Activated B cell treated with CpG ODN at 0.5 μM for 24 hours (primary cell): ENCODE data around the gene TRAF1. TPM values are rescaled to one million over a fixed set of nuclear protein-coding genes. Genes with fewer than 3 reads are reported as not detected.

Experiments used
- ATAC-seq: fragments of 200-7000 bp; cut with Tn5 transposase; one replicate; pipeline ENCODE4 v1.10.0; 2021; ENCODE audit warnings: low read depth, mild to moderate bottlenecking, moderate library complexity
- CTCF ChIA-PET: fragments of 350-600 bp; sonication (Branson Sonifier 250); formaldehyde crosslinking; loops from one replicate; lab custom pipeline; 2021; ENCODE audit warnings: antibody characterized with exemption; lab: Charles Lee
- POLR2A ChIA-PET: fragments of 350-600 bp; sonication (Branson Sonifier 250); formaldehyde crosslinking; loops from one replicate; lab custom pipeline; 2021; ENCODE audit warnings: antibody characterized with exemption; lab: Charles Lee
- DNase-seq: peaks from one replicate; pipeline ENCODE4 v3.0.0; 2022
- H3K27ac Mint-ChIP-seq: one replicate; pipeline ENCODE4 v1.8.0; 2020; ENCODE audit warnings: mixed read lengths
- H3K27me3 Mint-ChIP-seq: one replicate; pipeline ENCODE4 v1.8.0; 2021; ENCODE audit warnings: mixed read lengths
- H3K36me3 Mint-ChIP-seq: one replicate; pipeline ENCODE4 v1.8.0; 2021; ENCODE audit warnings: low read depth, mixed read lengths
- H3K4me1 Mint-ChIP-seq: one replicate; pipeline ENCODE4 v1.8.0; 2021; ENCODE audit warnings: mixed read lengths
- H3K4me3 Mint-ChIP-seq: one replicate; pipeline ENCODE4 v1.8.0; 2020; ENCODE audit warnings: mild to moderate bottlenecking, mixed read lengths
- H3K9me3 Mint-ChIP-seq: one replicate; pipeline ENCODE4 v1.8.0; 2020; ENCODE audit warnings: mixed read lengths
- CTCF ChIP-seq: fragments of 200-600 bp; IDR thresholded peaks from one replicate; pipeline ENCODE4 v1.8.0; 2022; ENCODE audit warnings: antibody characterized with exemption, mild to moderate bottlenecking
- intact Hi-C: fragments of 100-400 bp; cut with micrococcal nuclease; formaldehyde crosslinking; loops from one replicate; pipeline ENCODE4 v1.15.1; 2024
- total RNA-seq: library from RNA; stranded (reverse); gene quantifications from 2 replicates; pipeline ENCODE4 v1.2.3, GENCODE V29; 2022

Gene TRAF1
- total RNA-seq, 1 donor from 2014 or later = 130 TPM

GRCh38 chr9:120970244-120970643, 43.6 kb upstream of the TRAF1 start:
- Mint-ChIP-seq H3K27me3 (no peaks in the 10 kb centered on the region), H3K4me1 (peaks cover 14% of the 10 kb centered on the region), H3K27ac (no peak overlapping the region), H3K36me3 (peaks cover 2% of the 10 kb centered on the region), H3K9me3 (no peaks in the 10 kb centered on the region), H3K4me3 (no peak overlapping the region)
- no peak for ATAC-seq
- ChIA-PET CTCF (interaction anchor here (0.8 to 1.5 kb wide), 2 partner anchors 10 to 11 kb away, joined by 3 read pairs; no protein-coding TSS in a partner anchor), POLR2A (no interaction called here)
- intact Hi-C loops = no loop called here
- TF ChIP-seq CTCF = no peak
- no peak for DNase-seq

DNA sequence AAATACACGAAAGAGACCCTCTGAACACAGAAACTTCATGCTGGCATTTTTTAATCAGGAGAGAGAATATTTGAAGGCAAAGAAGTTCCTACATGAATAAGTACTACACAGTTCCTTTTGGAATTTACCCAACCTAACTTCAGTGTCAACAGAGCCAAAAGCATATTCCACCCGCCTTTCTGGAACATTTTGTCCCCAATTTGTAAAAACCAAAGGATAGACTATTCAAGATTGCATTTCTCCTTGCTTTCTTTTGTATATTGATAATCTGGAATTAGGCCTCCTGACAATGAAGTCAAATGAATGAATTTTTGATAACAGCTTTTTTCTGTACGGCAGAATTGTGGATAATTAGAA, 39.4 kb upstream of the TRAF1 start:
- POLR2A ChIA-PET = no interaction called here
- H3K4me1 Mint-ChIP-seq = no peaks in the 10 kb centered on the region
- CTCF ChIA-PET = no interaction called here
- ATAC-seq (no peak), DNase-seq (no peak)
- no peak overlapping the region for H3K27ac Mint-ChIP-seq
- H3K9me3 Mint-ChIP-seq = no peaks in the 10 kb centered on the region
- no peaks in the 10 kb centered on the region for H3K27me3 Mint-ChIP-seq
- peaks cover 21% of the 10 kb centered on the region for H3K36me3 Mint-ChIP-seq
- no peak for TF ChIP-seq CTCF
- intact Hi-C loops = no loop called here
- H3K4me3 Mint-ChIP-seq = no peak overlapping the region

- H3K27me3 Mint-ChIP-seq = no peaks in the 10 kb centered on the region
- TF ChIP-seq CTCF = no peak
- CTCF ChIA-PET = no interaction called here
- H3K27ac Mint-ChIP-seq = no peak overlapping the region
- no peak overlapping the region for H3K4me3 Mint-ChIP-seq
- H3K9me3 Mint-ChIP-seq = no peaks in the 10 kb centered on the region
- POLR2A ChIA-PET = no interaction called here
- no peaks in the 10 kb centered on the region for H3K4me1 Mint-ChIP-seq
- intact Hi-C loops = no loop called here
- DNase-seq (no peak), ATAC-seq (no peak)
- peaks cover 21% of the 10 kb centered on the region for H3K36me3 Mint-ChIP-seq
Measured at GRCh38 chr9:120965344-120966012, 38.9 kb upstream of the TRAF1 start.

DNA sequence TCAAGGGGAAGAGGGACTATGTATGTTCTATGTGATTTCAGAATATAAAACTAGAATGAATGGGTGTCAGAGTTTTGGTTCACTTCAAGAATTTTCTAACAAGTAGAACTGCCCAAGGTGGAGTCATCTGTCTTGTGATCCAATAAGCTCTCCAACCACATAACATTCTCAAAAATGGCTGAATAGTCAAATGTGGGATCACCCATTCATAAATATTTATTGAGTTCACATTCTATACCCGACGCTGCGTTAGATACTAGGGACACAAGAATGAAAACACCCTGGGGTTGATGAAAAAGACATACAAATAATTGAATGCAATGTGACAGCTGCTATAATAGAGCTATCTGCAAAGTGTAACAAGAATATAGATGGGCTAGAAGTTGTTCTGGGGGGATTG, 35.3 kb upstream of the TRAF1 start:
- peaks cover 18% of the 10 kb centered on the region for H3K36me3 Mint-ChIP-seq
- ChIA-PET POLR2A (no interaction called here), CTCF (no interaction called here)

GRCh38 chr9:120960001-120960400, 33.4 kb upstream of the TRAF1 start:
- TF ChIP-seq CTCF = no peak
- no peaks in the 10 kb centered on the region for H3K9me3 Mint-ChIP-seq
- H3K27me3 Mint-ChIP-seq = no peaks in the 10 kb centered on the region
- ChIA-PET CTCF (interaction anchor here (1.8 kb wide), 1 partner anchor 22 kb away, joined by 5 read pairs; no protein-coding TSS in a partner anchor), POLR2A (no interaction called here)
- H3K36me3 Mint-ChIP-seq = peaks cover 18% of the 10 kb centered on the region
- DNase-seq (no peak), ATAC-seq (no peak)
- H3K27ac Mint-ChIP-seq = no peak overlapping the region
- no peaks in the 10 kb centered on the region for H3K4me1 Mint-ChIP-seq
- intact Hi-C loops = no loop called here
- H3K4me3 Mint-ChIP-seq = no peak overlapping the region

More for the DNA sequence above, 35.3 kb upstream of the TRAF1 start:
- ATAC-seq = no peak
- no peaks in the 10 kb centered on the region for H3K9me3 Mint-ChIP-seq
- TF ChIP-seq CTCF = no peak
- H3K4me1 Mint-ChIP-seq = no peaks in the 10 kb centered on the region
- no peak for DNase-seq
- no peak overlapping the region for H3K4me3 Mint-ChIP-seq
- intact Hi-C loops = no loop called here
- no peak overlapping the region for H3K27ac Mint-ChIP-seq
- no peaks in the 10 kb centered on the region for H3K27me3 Mint-ChIP-seq
